ENCODE data around the gene EXOC3. TPM values are rescaled to one million over a fixed set of nuclear protein-coding genes. Genes with fewer than 3 reads are reported as not detected.

EXOC3 gene
- total RNA-seq, 2 experiments from 2014 or later: 65.5 to 79.0 TPM

GRCh38 chr5:459562-460272 is 16.7 kb downstream of the EXOC3 start:
- Mint-ChIP-seq H3K9me3 (no peaks in the 10 kb centered on the region), H3K4me1 (peaks cover 50% of the 10 kb centered on the region), H3K27me3 (no peaks in the 10 kb centered on the region), H3K27ac (peak overlapping the region; percentile 26), H3K4me3 (no peak overlapping the region), H3K36me3 (ENCODE audit: low read depth) (peaks cover 68% of the 10 kb centered on the region)
- CTCF ChIA-PET: no interaction called here
- DNase-seq: no peak
- POLR2A ChIA-PET: no interaction called here

DNA sequence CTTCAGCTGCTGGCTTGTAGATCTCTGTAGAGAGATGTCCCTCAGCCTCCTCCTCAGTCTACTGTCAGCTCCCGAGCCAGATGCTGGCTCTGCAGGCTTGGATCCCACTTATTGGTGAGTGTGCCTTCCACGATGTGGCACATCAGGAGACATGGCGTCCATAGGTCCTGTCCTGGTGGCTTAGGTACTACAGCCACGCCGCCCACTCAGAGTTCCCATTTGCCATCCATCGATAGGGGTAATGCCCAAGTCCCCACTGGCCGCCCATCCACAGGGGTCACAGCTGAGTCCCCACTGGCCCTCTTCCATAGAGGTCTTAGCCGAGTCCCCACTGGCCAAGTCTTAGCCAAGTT is 17.3 kb downstream of the EXOC3 start:
- POLR2A ChIA-PET: no interaction called here
- peaks cover 45% of the 10 kb centered on the region for H3K4me1 Mint-ChIP-seq
- H3K27me3 Mint-ChIP-seq: no peaks in the 10 kb centered on the region
- peaks cover 63% of the 10 kb centered on the region for H3K36me3 Mint-ChIP-seq (ENCODE audit: low read depth)
- no peak overlapping the region for H3K4me3 Mint-ChIP-seq
- H3K27ac Mint-ChIP-seq: peak overlapping the region; percentile 26
- no peaks in the 10 kb centered on the region for H3K9me3 Mint-ChIP-seq
- no peak for DNase-seq
- CTCF ChIA-PET: interaction anchor here (1.1 kb wide), 1 partner anchor 12 kb away, joined by 4 read pairs; no protein-coding TSS in a partner anchor

- Mint-ChIP-seq H3K4me3 (no peak overlapping the region), H3K27me3 (no peaks in the 10 kb centered on the region), H3K4me1 (peaks cover 48% of the 10 kb centered on the region), H3K9me3 (no peaks in the 10 kb centered on the region), H3K36me3 (ENCODE audit: low read depth) (peaks cover 63% of the 10 kb centered on the region), H3K27ac (no peak overlapping the region)
- no peak for DNase-seq
- ChIA-PET POLR2A (no interaction called here), CTCF (interaction anchor here (0.7 to 1.0 kb wide), 2 partner anchors 10 to 15 kb away, joined by 4 to 5 read pairs; no protein-coding TSS in a partner anchor)
Measured at GRCh38 chr5:462051-462481, 19.1 kb downstream of the EXOC3 start.

- ChIA-PET CTCF (no interaction called here), POLR2A (no interaction called here)
- Mint-ChIP-seq H3K36me3 (ENCODE audit: low read depth) (peaks cover 55% of the 10 kb centered on the region), H3K9me3 (no peaks in the 10 kb centered on the region), H3K4me3 (no peak overlapping the region), H3K4me1 (peaks cover 44% of the 10 kb centered on the region), H3K27me3 (no peaks in the 10 kb centered on the region), H3K27ac (peak overlapping the region; percentile 77)
- DNase-seq: no peak
Measured at GRCh38 chr5:463301-463700, 20.3 kb downstream of the EXOC3 start.

DNA sequence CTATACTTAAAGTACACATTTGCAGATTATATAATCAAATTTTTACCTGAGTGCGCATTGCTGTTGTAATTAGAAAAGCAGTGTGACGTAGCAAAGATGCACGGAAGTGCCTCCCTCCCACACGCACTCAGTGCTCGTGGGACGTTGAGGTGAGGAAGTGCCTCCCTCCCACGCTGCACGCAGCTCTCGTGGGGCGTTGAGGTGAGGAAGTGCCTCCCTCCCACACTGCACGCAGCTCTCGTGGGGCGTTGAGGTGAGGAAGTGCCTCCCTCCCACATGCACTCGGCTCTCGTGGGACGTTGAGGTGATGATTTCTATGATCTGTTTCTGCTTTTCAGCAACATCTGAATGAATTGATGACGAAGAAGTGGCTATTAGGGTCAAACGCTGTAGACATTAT is 21.0 kb downstream of the EXOC3 start:
- POLR2A ChIA-PET: no interaction called here
- Mint-ChIP-seq H3K27me3 (no peaks in the 10 kb centered on the region), H3K36me3 (ENCODE audit: low read depth) (peaks cover 51% of the 10 kb centered on the region), H3K27ac (peak overlapping the region; percentile 39), H3K4me3 (no peak overlapping the region), H3K4me1 (peaks cover 38% of the 10 kb centered on the region), H3K9me3 (no peaks in the 10 kb centered on the region)
- CTCF ChIA-PET: no interaction called here
- DNase-seq: peak; percentile 67

GRCh38 chr5:464446-464842 is 21.5 kb downstream of the EXOC3 start:
- Mint-ChIP-seq H3K27me3 (no peaks in the 10 kb centered on the region), H3K9me3 (no peaks in the 10 kb centered on the region), H3K36me3 (ENCODE audit: low read depth) (peaks cover 49% of the 10 kb centered on the region), H3K4me1 (peaks cover 33% of the 10 kb centered on the region), H3K27ac (peak overlapping the region; percentile 39), H3K4me3 (no peak overlapping the region)
- DNase-seq: no peak
- ChIA-PET POLR2A (no interaction called here), CTCF (interaction anchor here (1.8 kb wide), 1 partner anchor 13 kb away, joined by 4 read pairs; no protein-coding TSS in a partner anchor)

- no peak overlapping the region for H3K4me3 Mint-ChIP-seq
- peaks cover 30% of the 10 kb centered on the region for H3K4me1 Mint-ChIP-seq
- no peak for DNase-seq
- H3K9me3 Mint-ChIP-seq: no peaks in the 10 kb centered on the region
- CTCF ChIA-PET: interaction anchor here (1.3 to 1.8 kb wide), 2 partner anchors 14 to 15 kb away, joined by 3 to 4 read pairs; no protein-coding TSS in a partner anchor
- peaks cover 49% of the 10 kb centered on the region for H3K36me3 Mint-ChIP-seq (ENCODE audit: low read depth)
- no peak overlapping the region for H3K27ac Mint-ChIP-seq
- no peaks in the 10 kb centered on the region for H3K27me3 Mint-ChIP-seq
- POLR2A ChIA-PET: no interaction called here
Measured at GRCh38 chr5:464843-465590, 22.0 kb downstream of the EXOC3 start.

DNA sequence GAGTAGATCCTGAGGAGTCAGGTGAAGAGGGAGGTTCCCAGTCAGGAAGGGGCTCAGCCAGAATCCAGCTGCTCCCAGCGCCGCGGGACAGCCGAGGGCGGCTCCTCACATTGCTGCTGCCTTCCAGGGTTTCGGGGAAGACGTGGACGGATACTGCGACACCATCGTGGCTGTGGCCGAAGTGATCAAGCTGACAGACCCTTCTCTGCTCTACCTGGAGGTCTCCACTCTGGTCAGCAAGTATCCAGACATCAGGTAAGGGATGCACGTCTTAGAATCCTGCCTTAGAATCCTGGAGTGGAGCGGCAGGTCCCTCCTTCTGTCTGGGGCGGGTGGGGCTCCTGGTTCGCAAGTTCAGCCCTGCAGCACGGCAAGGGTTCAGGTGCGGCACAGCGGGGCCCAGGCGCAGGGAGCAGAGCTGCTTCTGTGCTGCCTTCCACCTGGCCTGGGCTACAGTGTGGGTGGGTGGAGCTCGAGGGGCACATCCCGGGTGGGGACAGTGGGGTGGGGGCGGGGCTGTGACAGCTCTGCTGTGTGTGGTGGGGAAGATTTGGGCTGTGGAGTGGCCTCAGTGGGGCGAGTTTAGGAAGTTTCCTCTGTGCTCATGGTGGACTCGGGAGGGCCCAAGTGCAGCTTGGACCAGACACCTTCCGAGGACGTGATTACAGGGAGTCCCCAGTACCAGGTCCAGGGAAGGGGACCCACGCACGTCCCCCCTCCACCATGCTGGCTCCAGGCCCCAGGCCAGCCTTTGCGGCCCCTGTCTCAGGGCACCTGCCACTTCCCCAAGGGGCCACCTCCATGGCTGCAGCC is 22.8 kb downstream of the EXOC3 start:
- DNase-seq: no peak
- Mint-ChIP-seq H3K4me1 (peaks cover 33% of the 10 kb centered on the region), H3K27ac (peak overlapping the region; percentile 13), H3K36me3 (ENCODE audit: low read depth) (peaks cover 45% of the 10 kb centered on the region), H3K9me3 (no peaks in the 10 kb centered on the region), H3K4me3 (no peak overlapping the region), H3K27me3 (no peaks in the 10 kb centered on the region)
- POLR2A ChIA-PET: no interaction called here
- CTCF ChIA-PET: interaction anchor here (1.3 to 1.8 kb wide), 2 partner anchors 15 to 16 kb away, joined by 3 to 4 read pairs; no protein-coding TSS in a partner anchor

- Mint-ChIP-seq H3K36me3 (ENCODE audit: low read depth) (peaks cover 42% of the 10 kb centered on the region), H3K9me3 (no peaks in the 10 kb centered on the region), H3K4me1 (peaks cover 41% of the 10 kb centered on the region), H3K27ac (no peak overlapping the region), H3K4me3 (no peak overlapping the region), H3K27me3 (no peaks in the 10 kb centered on the region)
- no peak for DNase-seq
- POLR2A ChIA-PET: no interaction called here
- CTCF ChIA-PET: no interaction called here
Measured at GRCh38 chr5:466661-467310, 23.8 kb downstream of the EXOC3 start.

GRCh38 chr5:468401-468800 is 25.4 kb downstream of the EXOC3 start:
- peaks cover 33% of the 10 kb centered on the region for H3K36me3 Mint-ChIP-seq (ENCODE audit: low read depth)
- no peaks in the 10 kb centered on the region for H3K27me3 Mint-ChIP-seq
- CTCF ChIA-PET: interaction anchor here (0.9 kb wide), 1 partner anchor 151 kb away, joined by 3 read pairs; no protein-coding TSS in a partner anchor
- POLR2A ChIA-PET: no interaction called here
- DNase-seq: no peak
- H3K27ac Mint-ChIP-seq: no peak overlapping the region
- H3K4me3 Mint-ChIP-seq: no peak overlapping the region
- H3K4me1 Mint-ChIP-seq: peaks cover 31% of the 10 kb centered on the region
- H3K9me3 Mint-ChIP-seq: no peaks in the 10 kb centered on the region

GRCh38 chr5:469752-470483 is 26.9 kb downstream of the EXOC3 start:
- Mint-ChIP-seq H3K36me3 (ENCODE audit: low read depth) (peaks cover 27% of the 10 kb centered on the region), H3K9me3 (no peaks in the 10 kb centered on the region), H3K27ac (no peak overlapping the region), H3K27me3 (peaks cover 4% of the 10 kb centered on the region), H3K4me1 (peaks cover 25% of the 10 kb centered on the region), H3K4me3 (no peak overlapping the region)
- no peak for DNase-seq
- ChIA-PET CTCF (interaction anchor here (1.3 kb wide), 1 partner anchor 22 kb away, joined by 3 read pairs; no protein-coding TSS in a partner anchor), POLR2A (no interaction called here)

Data from activated CD4-positive, alpha-beta T cell treated with anti-CD3 and anti-CD28 coated beads, Interleukin-2, amount 10 ng/mL, durations not matched to agents 7 days and 5 days (primary cell).